PFSK-1 (cell line): ENCODE data around the gene XYLT2.

Experiments
- FOXP2 ChIP-seq: optimal IDR thresholded peaks from 2 replicates; pipeline ENCODE3; 2011; ENCODE audit warnings: borderline replicate concordance, control low read depth, inconsistent platforms; ENCODE audit not compliant: insufficient read depth; ENCODE audit errors: extremely low read length, extremely low read depth
- POLR2AphosphoS5 ChIP-seq: IDR thresholded peaks from 2 replicates; pipeline ENCODE4 v1.6.1; 2012; ENCODE audit warnings: low read depth, mild to moderate bottlenecking, control low read depth, low read length, moderate library complexity
- SIN3A ChIP-seq: IDR thresholded peaks from 2 replicates; pipeline ENCODE4 v1.6.1; 2012; ENCODE audit warnings: mild to moderate bottlenecking, low read length, moderate library complexity, borderline replicate concordance; ENCODE audit not compliant: insufficient read depth
- TAF1 ChIP-seq: IDR thresholded peaks from 2 replicates; pipeline ENCODE4 v1.6.1; 2012; ENCODE audit warnings: low read length, control low read depth, borderline replicate concordance; ENCODE audit not compliant: insufficient read depth
- TF ChIP-seq, protein P1 (sequence below), 2 experiments: IDR thresholded peaks; 2 replicates each; pipeline versions ENCODE4 v1.6.1 to v1.8.0; 2011 to 2012; ENCODE audit warnings: low read depth in 2 of 2, low read length in 2 of 2, control low read depth in 1 of 2, inconsistent platforms in 1 of 2, mild to moderate bottlenecking in 1 of 2, moderate library complexity in 1 of 2; ENCODE audit not compliant: insufficient read depth in 1 of 2

XYLT2 gene

DNA sequence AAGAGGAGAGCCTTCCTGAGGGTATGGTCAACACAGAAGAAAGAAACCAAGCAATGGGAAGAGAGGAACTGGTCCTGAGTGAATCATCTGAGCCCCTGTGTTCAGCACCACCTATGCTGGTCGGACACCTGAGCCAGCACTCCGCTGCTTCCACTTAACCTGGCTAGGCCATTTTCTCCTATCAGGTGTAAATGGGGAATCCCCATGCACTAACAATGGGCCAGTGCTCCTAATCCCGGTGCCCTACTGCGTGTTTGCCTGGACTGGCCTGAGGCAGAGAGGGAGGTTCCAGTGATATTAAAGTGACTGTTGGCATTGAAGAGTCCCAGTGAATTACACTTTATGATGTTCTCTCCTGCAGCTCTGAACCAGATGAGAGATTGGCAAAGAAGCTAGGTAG lies 34.4 kb upstream of the XYLT2 start:
- TF ChIP-seq SIN3A (no peak), TAF1 (no peak), POLR2AphosphoS5 (no peak), FOXP2 (no peak)
- TF ChIP-seq, protein P1, sequence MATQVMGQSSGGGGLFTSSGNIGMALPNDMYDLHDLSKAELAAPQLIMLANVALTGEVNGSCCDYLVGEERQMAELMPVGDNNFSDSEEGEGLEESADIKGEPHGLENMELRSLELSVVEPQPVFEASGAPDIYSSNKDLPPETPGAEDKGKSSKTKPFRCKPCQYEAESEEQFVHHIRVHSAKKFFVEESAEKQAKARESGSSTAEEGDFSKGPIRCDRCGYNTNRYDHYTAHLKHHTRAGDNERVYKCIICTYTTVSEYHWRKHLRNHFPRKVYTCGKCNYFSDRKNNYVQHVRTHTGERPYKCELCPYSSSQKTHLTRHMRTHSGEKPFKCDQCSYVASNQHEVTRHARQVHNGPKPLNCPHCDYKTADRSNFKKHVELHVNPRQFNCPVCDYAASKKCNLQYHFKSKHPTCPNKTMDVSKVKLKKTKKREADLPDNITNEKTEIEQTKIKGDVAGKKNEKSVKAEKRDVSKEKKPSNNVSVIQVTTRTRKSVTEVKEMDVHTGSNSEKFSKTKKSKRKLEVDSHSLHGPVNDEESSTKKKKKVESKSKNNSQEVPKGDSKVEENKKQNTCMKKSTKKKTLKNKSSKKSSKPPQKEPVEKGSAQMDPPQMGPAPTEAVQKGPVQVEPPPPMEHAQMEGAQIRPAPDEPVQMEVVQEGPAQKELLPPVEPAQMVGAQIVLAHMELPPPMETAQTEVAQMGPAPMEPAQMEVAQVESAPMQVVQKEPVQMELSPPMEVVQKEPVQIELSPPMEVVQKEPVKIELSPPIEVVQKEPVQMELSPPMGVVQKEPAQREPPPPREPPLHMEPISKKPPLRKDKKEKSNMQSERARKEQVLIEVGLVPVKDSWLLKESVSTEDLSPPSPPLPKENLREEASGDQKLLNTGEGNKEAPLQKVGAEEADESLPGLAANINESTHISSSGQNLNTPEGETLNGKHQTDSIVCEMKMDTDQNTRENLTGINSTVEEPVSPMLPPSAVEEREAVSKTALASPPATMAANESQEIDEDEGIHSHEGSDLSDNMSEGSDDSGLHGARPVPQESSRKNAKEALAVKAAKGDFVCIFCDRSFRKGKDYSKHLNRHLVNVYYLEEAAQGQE (IDR thresholded peaks at IDR 0.05; ENCODE audit: insufficient read depth in 1 of 2, low read depth in 2 of 2, low read length in 2 of 2) = no peak

DNA sequence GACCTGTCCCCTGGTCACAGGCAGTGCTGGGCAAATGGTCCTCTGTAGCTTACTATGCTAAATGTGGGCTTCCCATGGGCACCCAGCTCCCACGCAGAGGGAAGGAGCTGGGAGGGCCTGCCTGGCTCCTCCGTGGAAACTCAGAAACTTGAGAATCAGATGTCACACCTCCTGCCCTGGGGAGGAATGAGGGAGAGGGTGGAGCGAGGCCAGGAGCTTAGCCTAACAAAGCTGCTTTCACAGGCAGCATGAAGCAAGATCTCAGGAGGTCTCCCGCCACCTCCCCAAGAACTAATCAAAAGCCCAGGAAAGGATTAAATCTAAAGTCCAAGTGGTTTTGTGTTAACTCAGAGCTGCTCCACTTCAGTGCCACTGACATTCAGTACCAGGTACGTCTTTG lies 33.6 kb upstream of the XYLT2 start:
- TF ChIP-seq POLR2AphosphoS5 (no peak), SIN3A (no peak), FOXP2 (no peak), TAF1 (no peak)
- TF ChIP-seq, protein P1 (IDR thresholded peaks at IDR 0.05; ENCODE audit: insufficient read depth in 1 of 2, low read depth in 2 of 2, low read length in 2 of 2) = no peak

DNA sequence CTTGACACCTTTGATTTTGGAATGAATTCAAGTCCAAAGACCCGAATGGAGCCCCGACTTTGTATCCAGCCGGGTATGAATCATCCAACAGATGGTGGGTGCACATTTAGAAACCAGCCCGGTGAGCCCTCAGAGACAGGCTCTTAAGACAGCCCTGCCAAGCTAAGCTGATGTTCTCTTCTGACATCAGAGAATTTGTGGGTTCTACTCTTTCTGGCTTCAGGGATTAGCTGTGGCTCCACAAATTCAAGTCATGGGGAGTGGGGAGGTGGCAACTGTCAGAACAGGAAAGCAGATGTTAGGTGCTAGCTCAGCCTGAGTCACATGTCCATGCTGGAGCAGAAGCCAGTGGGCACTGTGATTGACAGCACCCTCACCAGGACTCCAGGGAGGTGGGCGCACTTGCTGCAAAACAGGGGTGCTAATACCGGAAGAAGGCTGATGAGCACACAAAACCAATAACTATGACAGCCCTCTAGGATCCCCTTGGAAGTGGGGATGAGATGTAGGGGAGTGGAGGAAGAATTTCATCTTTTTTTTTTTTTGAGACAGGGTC lies 31.4 kb upstream of the XYLT2 start:
- TF ChIP-seq SIN3A (no peak), FOXP2 (no peak), TAF1 (no peak), POLR2AphosphoS5 (no peak)
- TF ChIP-seq, protein P1 (IDR thresholded peaks at IDR 0.05; ENCODE audit: insufficient read depth in 1 of 2, low read depth in 2 of 2, low read length in 2 of 2) = no peak

DNA sequence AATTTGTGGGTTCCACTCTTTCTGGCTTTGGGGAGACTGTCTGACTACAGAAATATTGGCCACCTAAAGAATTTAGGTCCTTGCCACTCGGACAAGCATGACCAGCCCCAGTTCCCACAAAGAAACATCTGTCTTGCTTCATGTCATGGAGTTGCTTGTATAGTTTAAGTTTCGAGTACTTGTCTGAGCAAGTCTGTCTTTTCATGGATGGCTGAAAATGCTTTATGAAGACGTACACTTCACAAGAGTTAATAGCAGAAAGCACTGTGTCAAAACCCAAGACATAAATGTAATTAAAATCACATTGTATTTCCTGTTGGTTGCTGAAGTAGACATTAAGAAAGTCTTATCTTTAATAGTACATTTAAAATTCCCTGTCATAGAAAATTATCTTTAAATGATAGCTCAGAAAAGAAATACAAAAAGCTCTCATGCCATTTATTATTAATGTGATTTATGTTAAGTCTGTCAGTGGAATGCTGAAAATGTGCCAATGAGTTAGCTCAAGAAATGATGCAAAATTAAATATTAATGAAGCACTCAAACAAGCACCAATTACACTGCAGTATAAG lies 29.8 kb upstream of the XYLT2 start:
- TF ChIP-seq, protein P1 (IDR thresholded peaks at IDR 0.05; ENCODE audit: insufficient read depth in 1 of 2, low read depth in 2 of 2, low read length in 2 of 2) = no peak
- TF ChIP-seq FOXP2 (no peak), POLR2AphosphoS5 (no peak), SIN3A (no peak), TAF1 (no peak)

DNA sequence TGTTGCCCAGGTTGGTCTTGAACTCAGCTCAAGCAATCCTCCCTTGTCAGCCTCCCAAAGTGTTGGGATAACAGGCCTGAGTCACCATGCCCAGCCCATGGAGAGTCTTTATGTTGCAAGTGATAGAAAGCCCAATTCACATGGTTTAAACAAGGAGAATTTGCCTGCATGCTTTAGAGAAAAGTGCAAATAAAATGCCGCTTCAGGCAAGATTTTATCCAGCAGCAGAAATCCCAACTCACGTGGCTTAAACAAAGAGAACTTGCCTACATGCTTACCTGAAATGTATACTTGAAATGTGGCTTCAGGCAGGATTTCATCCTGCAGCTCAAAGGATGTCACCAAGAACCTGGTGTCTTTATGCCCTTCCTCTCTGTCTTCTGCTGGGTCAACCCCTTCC lies 28.8 kb upstream of the XYLT2 start:
- TF ChIP-seq POLR2AphosphoS5 (no peak), FOXP2 (no peak), SIN3A (no peak)
- TF ChIP-seq, protein P1 (IDR thresholded peaks at IDR 0.05; ENCODE audit: insufficient read depth in 1 of 2, low read depth in 2 of 2, low read length in 2 of 2) = no peak
